ENCODE measurements around the gene ZNF654. TPM values are rescaled to one million over a fixed set of nuclear protein-coding genes. Genes with fewer than 3 reads are reported as not detected.

Gene ZNF654
- total RNA-seq, 2 experiments from 2014 or later, result 6.5 to 7.6 TPM

DNA sequence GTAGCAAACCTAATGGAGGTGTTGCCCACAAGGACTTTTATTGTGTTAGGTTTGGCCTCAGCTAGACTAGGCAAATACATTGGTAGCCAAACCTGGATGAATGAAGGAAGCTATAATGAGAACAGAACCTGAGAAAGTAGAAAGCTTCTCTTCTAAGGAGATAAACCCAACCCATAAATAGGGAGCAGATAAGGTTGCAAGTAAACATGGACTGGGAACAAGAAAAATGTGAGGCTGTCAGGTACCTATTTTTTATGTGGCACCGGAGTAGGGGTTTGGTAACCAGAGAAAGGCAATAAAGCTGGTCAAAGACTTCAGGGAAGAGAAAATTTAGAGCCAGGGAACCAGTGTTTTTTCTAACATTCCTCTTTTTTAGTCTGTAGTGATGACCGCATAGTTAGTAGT, 25.0 kb downstream of the ZNF654 start:
- intact Hi-C loops (cut with DNase I, micrococcal nuclease), result no loop called here
- H3K36me3 Mint-ChIP-seq (ENCODE audit: low read depth), result peaks cover 66% of the 10 kb centered on the region
- ChIA-PET POLR2A (no interaction called here), CTCF (interaction anchor here (0.9 kb wide), 1 partner anchor 32 kb away, joined by 3 read pairs; no protein-coding TSS in a partner anchor)
- no peaks in the 10 kb centered on the region for H3K9me3 Mint-ChIP-seq
- Histone ChIP-seq H3K27me3 (ENCODE audit: control insufficient read depth in 1 of 2, insufficient read depth in 2 of 2, low read length in 2 of 2) (no peaks in the 10 kb centered on the region), H3K4me1 (ENCODE audit: insufficient read depth, low read length) (no peaks in the 10 kb centered on the region), H3K27ac (ENCODE audit: low read depth in 1 of 2, low read length in 2 of 2) (no peak overlapping the region), H3K4me3 (ENCODE audit: low read length) (no peak overlapping the region), H3K36me3 (ENCODE audit: insufficient read depth, low read length) (peaks cover 13% of the 10 kb centered on the region), H3K9me3 (ENCODE audit: control insufficient read depth in 1 of 2, insufficient read depth in 1 of 2, low read length in 2 of 2) (no peaks in the 10 kb centered on the region)
- ATAC-seq (ENCODE audit: poor library complexity) (no peak), DNase-seq (no peak)
- H3K27me3 Mint-ChIP-seq, result no peaks in the 10 kb centered on the region
- H3K27ac Mint-ChIP-seq, result no peak overlapping the region
- TF ChIP-seq, protein P1, sequence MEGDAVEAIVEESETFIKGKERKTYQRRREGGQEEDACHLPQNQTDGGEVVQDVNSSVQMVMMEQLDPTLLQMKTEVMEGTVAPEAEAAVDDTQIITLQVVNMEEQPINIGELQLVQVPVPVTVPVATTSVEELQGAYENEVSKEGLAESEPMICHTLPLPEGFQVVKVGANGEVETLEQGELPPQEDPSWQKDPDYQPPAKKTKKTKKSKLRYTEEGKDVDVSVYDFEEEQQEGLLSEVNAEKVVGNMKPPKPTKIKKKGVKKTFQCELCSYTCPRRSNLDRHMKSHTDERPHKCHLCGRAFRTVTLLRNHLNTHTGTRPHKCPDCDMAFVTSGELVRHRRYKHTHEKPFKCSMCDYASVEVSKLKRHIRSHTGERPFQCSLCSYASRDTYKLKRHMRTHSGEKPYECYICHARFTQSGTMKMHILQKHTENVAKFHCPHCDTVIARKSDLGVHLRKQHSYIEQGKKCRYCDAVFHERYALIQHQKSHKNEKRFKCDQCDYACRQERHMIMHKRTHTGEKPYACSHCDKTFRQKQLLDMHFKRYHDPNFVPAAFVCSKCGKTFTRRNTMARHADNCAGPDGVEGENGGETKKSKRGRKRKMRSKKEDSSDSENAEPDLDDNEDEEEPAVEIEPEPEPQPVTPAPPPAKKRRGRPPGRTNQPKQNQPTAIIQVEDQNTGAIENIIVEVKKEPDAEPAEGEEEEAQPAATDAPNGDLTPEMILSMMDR (IDR thresholded peaks at IDR 0.05), result no peak
- H3K4me1 Mint-ChIP-seq (ENCODE audit: low read depth), result peaks cover 57% of the 10 kb centered on the region
- no peak overlapping the region for H3K4me3 Mint-ChIP-seq

DNA sequence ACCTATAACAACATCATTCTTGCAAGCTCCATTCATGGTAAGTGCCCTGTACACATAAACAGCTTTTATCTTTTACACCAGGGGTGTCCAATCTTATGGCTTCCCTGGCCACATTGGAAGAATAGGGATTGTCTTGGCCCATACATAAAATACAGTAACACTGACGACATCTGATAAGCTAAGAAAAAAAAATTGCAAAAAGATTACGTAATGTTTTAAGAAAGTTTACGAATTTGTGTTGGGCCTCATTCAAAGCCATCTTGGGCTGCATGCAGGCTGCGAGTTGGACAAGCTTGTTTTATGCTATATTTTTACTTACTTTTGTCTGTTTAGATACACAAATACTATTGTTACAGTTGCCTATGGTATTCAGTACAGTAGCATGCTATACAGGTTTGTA, 31.6 kb downstream of the ZNF654 start:
- no peaks in the 10 kb centered on the region for H3K27me3 ChIP-seq (ENCODE audit: control insufficient read depth in 1 of 2, insufficient read depth in 2 of 2, low read length in 2 of 2)
- DNase-seq, result no peak
- no peaks in the 10 kb centered on the region for H3K9me3 ChIP-seq (ENCODE audit: control insufficient read depth in 1 of 2, insufficient read depth in 1 of 2, low read length in 2 of 2)
- no peaks in the 10 kb centered on the region for H3K9me3 Mint-ChIP-seq
- H3K4me3 Mint-ChIP-seq, result no peak overlapping the region
- no peak overlapping the region for H3K4me3 ChIP-seq (ENCODE audit: low read length)
- no peak overlapping the region for H3K27ac Mint-ChIP-seq
- TF ChIP-seq, protein P1 (IDR thresholded peaks at IDR 0.05), result no peak
- ChIA-PET CTCF (interaction anchor here (1.0 kb wide), 1 partner anchor 38 kb away, joined by 3 read pairs; no protein-coding TSS in a partner anchor), POLR2A (no interaction called here)
- H3K36me3 Mint-ChIP-seq (ENCODE audit: low read depth), result peaks cover 82% of the 10 kb centered on the region
- peaks cover 30% of the 10 kb centered on the region for H3K4me1 Mint-ChIP-seq (ENCODE audit: low read depth)
- intact Hi-C loops (cut with DNase I, micrococcal nuclease), result no loop called here
- H3K27me3 Mint-ChIP-seq, result no peaks in the 10 kb centered on the region
- H3K4me1 ChIP-seq (ENCODE audit: insufficient read depth, low read length), result no peaks in the 10 kb centered on the region
- H3K36me3 ChIP-seq (ENCODE audit: insufficient read depth, low read length), result peaks cover 28% of the 10 kb centered on the region
- ATAC-seq (ENCODE audit: poor library complexity), result no peak
- no peak overlapping the region for H3K27ac ChIP-seq (ENCODE audit: low read depth in 1 of 2, low read length in 2 of 2)

DNA sequence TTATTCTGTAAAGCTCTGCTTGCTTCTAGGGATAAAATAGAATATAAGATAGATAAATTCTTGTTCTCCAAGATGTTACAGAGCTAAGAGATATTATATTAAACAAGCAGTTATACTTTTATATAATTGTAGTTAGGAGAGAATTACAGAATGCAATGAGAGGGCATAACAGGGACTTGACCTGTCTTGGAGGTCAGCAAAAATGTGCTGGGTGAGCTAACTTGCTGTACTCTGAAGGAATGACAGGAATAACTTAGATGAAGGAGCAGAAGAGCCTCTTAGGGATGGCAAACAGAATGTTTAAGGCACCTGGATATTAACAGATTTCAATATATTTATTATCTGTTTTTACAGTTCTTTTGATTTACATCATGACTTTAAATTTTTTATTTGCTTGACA, 33.2 kb downstream of the ZNF654 start:
- DNase-seq (no peak), ATAC-seq (ENCODE audit: poor library complexity) (no peak)
- Mint-ChIP-seq H3K9me3 (no peaks in the 10 kb centered on the region), H3K4me1 (ENCODE audit: low read depth) (peaks cover 30% of the 10 kb centered on the region), H3K27ac (no peak overlapping the region), H3K27me3 (no peaks in the 10 kb centered on the region), H3K36me3 (ENCODE audit: low read depth) (peaks cover 85% of the 10 kb centered on the region), H3K4me3 (no peak overlapping the region)
- Histone ChIP-seq H3K9me3 (ENCODE audit: control insufficient read depth in 1 of 2, insufficient read depth in 1 of 2, low read length in 2 of 2) (no peaks in the 10 kb centered on the region), H3K27ac (ENCODE audit: low read depth in 1 of 2, low read length in 2 of 2) (no peak overlapping the region), H3K4me3 (ENCODE audit: low read length) (no peak overlapping the region), H3K4me1 (ENCODE audit: insufficient read depth, low read length) (no peaks in the 10 kb centered on the region), H3K36me3 (ENCODE audit: insufficient read depth, low read length) (peaks cover 29% of the 10 kb centered on the region), H3K27me3 (ENCODE audit: control insufficient read depth in 1 of 2, insufficient read depth in 2 of 2, low read length in 2 of 2) (no peaks in the 10 kb centered on the region)
- ChIA-PET POLR2A (no interaction called here), CTCF (no interaction called here)
- TF ChIP-seq, protein P1 (IDR thresholded peaks at IDR 0.05), result no peak
- intact Hi-C loops (cut with DNase I, micrococcal nuclease), result no loop called here
